ENCODE data around the gene SCUBE1. TPM values are rescaled to one million over a fixed set of nuclear protein-coding genes. Genes with fewer than 3 reads are reported as not detected.

Gene SCUBE1
- total and polyA plus RNA-seq, 7 experiments from 2014 or later, result 0.11 to 0.27 (median 0.19) TPM; not detected in 4

DNA sequence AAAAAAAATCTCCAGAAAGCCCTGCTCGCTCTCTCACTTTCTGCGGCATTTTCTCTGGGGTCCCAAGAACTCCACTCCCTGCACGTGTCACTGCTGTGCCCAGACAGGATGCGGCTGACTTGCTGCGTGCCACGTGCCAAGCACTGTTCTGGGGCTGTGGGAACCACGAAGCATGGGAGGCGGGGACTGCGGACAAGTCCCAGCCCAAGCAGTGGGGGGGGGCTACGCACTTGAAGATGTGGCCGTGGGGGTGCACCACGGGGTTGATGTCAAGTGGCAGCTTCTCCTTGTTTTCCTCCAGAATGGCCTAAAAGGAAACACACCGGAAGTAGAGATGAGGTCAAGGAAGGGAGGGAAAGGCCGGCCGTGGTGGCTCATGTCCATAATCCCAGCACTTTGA is 167.1 kb downstream of the SCUBE1 start:
- Mint-ChIP-seq H3K9me3 (no peaks in the 10 kb centered on the region), H3K4me1 (peaks cover 0 to under 1% (median 0%) of the 10 kb centered on the region in 7 donors), H3K36me3 (peaks cover 3 to 26% (median 6%) of the 10 kb centered on the region in 5 donors), H3K27me3 (no peaks in the 10 kb centered on the region), H3K27ac (no peak overlapping the region), H3K4me3 (no peak overlapping the region)
- Histone ChIP-seq H3K36me3 (ENCODE audit: control insufficient read depth in 2 of 3, insufficient read depth in 3 of 3, low read length in 3 of 3) (peaks cover 0 to 70% (median 3%) of the 10 kb centered on the region in 3 experiments), H3K27ac (ENCODE audit: low read depth, low read length) (no peak overlapping the region), H3K4me3 (ENCODE audit: low read length) (no peak overlapping the region), H3K4me1 (ENCODE audit: control insufficient read depth in 2 of 2, insufficient read depth in 2 of 2, low read length in 2 of 2) (no peaks in the 10 kb centered on the region), H3K9me3 (ENCODE audit: control insufficient read depth in 2 of 3, low read length in 3 of 3) (no peaks in the 10 kb centered on the region), H3K27me3 (ENCODE audit: control insufficient read depth in 2 of 2, insufficient read depth in 2 of 2, low read length in 2 of 2) (no peaks in the 10 kb centered on the region)
- intact Hi-C loops (cut with micrococcal nuclease), result no loop called here
- CTCF ChIA-PET, result no interaction called here
- POLR2A ChIA-PET, result no interaction called here
- ATAC-seq, result no peak
- DNase-seq, result no peak

DNA sequence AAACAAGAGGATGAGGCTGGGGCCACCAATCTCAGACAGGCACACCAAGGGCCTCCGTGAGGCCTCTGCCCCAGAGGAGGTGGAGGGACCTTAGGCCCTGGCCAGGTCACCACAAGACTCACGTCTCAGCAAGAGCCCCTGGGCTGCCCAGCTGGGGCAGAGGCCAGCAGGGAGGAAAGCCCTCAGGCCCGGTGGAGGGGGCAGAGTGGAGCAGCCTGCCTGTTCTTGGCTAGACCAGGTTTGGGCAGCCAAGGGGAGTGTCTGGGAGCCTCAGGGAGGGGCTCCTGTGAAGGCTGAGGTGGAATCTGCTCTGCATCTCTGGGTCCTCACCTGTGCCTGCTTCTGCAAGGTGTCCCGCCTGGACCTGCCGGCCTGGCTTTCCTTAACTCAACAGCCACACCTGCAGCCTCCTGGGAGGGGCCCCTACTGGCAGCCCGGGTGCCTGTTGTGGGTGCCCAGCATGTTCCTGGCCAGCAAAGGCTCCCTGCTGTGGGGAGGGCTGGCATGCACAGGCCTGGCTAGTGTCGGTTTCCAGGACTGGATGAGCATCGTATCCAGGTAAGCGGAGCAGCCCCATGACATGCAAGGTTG is 168.1 kb downstream of the SCUBE1 start:
- no peaks in the 10 kb centered on the region for H3K9me3 ChIP-seq (ENCODE audit: control insufficient read depth in 2 of 3, low read length in 3 of 3)
- no peaks in the 10 kb centered on the region for H3K27me3 ChIP-seq (ENCODE audit: control insufficient read depth in 2 of 2, insufficient read depth in 2 of 2, low read length in 2 of 2)
- CTCF ChIA-PET, result no interaction called here
- no peak overlapping the region for H3K27ac ChIP-seq (ENCODE audit: low read depth, low read length)
- no peak overlapping the region for H3K27ac Mint-ChIP-seq
- ATAC-seq (no peak), DNase-seq (no peak)
- H3K36me3 ChIP-seq (ENCODE audit: control insufficient read depth in 2 of 3, insufficient read depth in 3 of 3, low read length in 3 of 3), result peaks cover 0 to 71% (median under 1%) of the 10 kb centered on the region in 3 experiments
- no peaks in the 10 kb centered on the region for H3K27me3 Mint-ChIP-seq
- intact Hi-C loops (cut with micrococcal nuclease), result no loop called here
- H3K4me3 Mint-ChIP-seq, result no peak overlapping the region
- H3K4me1 Mint-ChIP-seq, result peaks cover 0 to 6% (median 0%) of the 10 kb centered on the region in 7 donors
- POLR2A ChIA-PET, result no interaction called here
- peaks cover 3 to 20% (median 9%) of the 10 kb centered on the region in 5 donors for H3K36me3 Mint-ChIP-seq
- no peaks in the 10 kb centered on the region for H3K9me3 Mint-ChIP-seq
- H3K4me1 ChIP-seq (ENCODE audit: control insufficient read depth in 2 of 2, insufficient read depth in 2 of 2, low read length in 2 of 2), result no peaks in the 10 kb centered on the region
- no peak overlapping the region for H3K4me3 ChIP-seq (ENCODE audit: low read length)

DNA sequence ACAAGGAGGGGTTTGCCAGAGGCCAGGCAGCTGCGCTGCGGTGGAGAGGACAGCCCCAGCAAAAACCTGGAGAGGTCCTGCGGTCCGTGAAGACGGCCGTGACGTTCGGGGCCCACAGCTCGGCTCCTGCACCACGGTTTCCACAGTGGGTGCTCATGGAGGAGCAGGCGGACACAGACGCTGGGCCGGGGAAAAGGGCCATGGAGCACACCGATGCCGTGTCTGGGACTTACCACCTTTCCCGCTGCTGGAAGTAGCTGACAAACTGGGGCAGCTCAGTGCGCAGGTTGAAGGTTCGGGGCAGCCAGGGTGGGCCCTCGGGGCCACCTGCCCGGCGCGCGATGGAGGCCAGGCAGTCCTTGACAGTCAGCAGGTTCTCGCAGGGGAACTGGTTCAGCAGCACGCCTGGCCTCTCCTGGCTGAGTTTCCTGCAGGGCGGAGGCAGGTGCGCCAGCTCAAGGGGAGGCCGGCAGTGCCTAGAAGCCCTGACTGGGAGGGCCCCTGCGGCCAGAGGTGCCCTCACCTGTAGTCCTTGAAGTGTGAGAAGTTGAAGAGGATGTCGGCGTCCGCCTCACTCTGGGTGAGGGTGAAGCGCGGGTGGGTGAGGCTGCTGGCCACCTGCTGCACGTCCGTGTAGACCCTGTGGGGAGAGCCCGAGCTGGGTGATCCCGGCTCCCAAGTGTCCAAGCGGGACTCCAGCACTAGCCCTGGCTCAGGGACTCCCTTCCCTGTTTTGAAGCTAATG is 169.0 kb downstream of the SCUBE1 start:
- no peak overlapping the region for H3K27ac ChIP-seq (ENCODE audit: low read depth, low read length)
- H3K27me3 ChIP-seq (ENCODE audit: control insufficient read depth in 2 of 2, insufficient read depth in 2 of 2, low read length in 2 of 2), result no peaks in the 10 kb centered on the region
- no peak overlapping the region for H3K4me3 ChIP-seq (ENCODE audit: low read length)
- no peak for ATAC-seq
- H3K9me3 ChIP-seq (ENCODE audit: control insufficient read depth in 2 of 3, low read length in 3 of 3), result no peaks in the 10 kb centered on the region
- H3K4me1 ChIP-seq (ENCODE audit: control insufficient read depth in 2 of 2, insufficient read depth in 2 of 2, low read length in 2 of 2), result no peaks in the 10 kb centered on the region
- Mint-ChIP-seq H3K4me3 (no peak overlapping the region), H3K9me3 (no peaks in the 10 kb centered on the region), H3K36me3 (peaks cover 3 to 14% (median 9%) of the 10 kb centered on the region in 5 donors), H3K27me3 (no peaks in the 10 kb centered on the region), H3K4me1 (peaks cover 0 to 6% (median 0%) of the 10 kb centered on the region in 7 donors), H3K27ac (no peak overlapping the region)
- no peak for DNase-seq
- ChIA-PET CTCF (no interaction called here), POLR2A (no interaction called here)
- H3K36me3 ChIP-seq (ENCODE audit: control insufficient read depth in 2 of 3, insufficient read depth in 3 of 3, low read length in 3 of 3), result peaks cover 0 to 71% (median 0%) of the 10 kb centered on the region in 3 experiments
- intact Hi-C loops (cut with micrococcal nuclease), result no loop called here

- H3K27me3 Mint-ChIP-seq, result no peaks in the 10 kb centered on the region
- CTCF ChIA-PET, result no interaction called here
- H3K4me1 Mint-ChIP-seq, result peaks cover 0 to 6% (median 0%) of the 10 kb centered on the region in 7 donors
- no peak overlapping the region for H3K27ac ChIP-seq (ENCODE audit: low read depth, low read length)
- H3K4me3 Mint-ChIP-seq, result no peak overlapping the region
- peaks cover 0 to 8% (median 7%) of the 10 kb centered on the region in 5 donors for H3K36me3 Mint-ChIP-seq
- H3K27me3 ChIP-seq (ENCODE audit: control insufficient read depth in 2 of 2, insufficient read depth in 2 of 2, low read length in 2 of 2), result no peaks in the 10 kb centered on the region
- DNase-seq (no peak), ATAC-seq (no peak)
- intact Hi-C loops (cut with micrococcal nuclease), result no loop called here
- peaks cover 0 to 69% (median 0%) of the 10 kb centered on the region in 3 experiments for H3K36me3 ChIP-seq (ENCODE audit: control insufficient read depth in 2 of 3, insufficient read depth in 3 of 3, low read length in 3 of 3)
- POLR2A ChIA-PET, result no interaction called here
- H3K9me3 ChIP-seq (ENCODE audit: control insufficient read depth in 2 of 3, low read length in 3 of 3), result no peaks in the 10 kb centered on the region
- no peaks in the 10 kb centered on the region for H3K4me1 ChIP-seq (ENCODE audit: control insufficient read depth in 2 of 2, insufficient read depth in 2 of 2, low read length in 2 of 2)
- H3K9me3 Mint-ChIP-seq, result no peaks in the 10 kb centered on the region
- H3K4me3 ChIP-seq (ENCODE audit: low read length), result no peak overlapping the region
- H3K27ac Mint-ChIP-seq, result no peak overlapping the region
These were observed 169.6 kb downstream of the SCUBE1 start for GRCh38 chr22:43173566-43173965.

DNA sequence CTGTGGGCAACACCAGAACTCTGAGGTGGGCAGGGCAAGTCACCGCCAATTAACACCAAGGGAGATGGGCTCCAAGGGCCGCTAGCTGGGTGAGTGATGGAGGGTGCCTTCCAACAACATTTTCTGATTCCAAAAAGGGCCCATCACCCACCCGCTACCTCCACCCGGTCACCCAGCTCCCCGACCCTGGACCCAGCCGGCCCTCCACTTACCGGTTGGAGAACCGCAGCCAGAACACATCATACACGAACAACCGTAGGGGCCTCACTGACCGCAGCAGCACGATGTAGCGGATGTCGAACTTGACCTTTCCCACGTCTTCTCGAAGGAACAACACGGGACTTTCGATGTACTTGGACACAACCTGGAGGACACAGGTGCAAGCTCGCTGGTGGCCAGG is 171.0 kb downstream of the SCUBE1 start:
- ATAC-seq, result no peak
- Histone ChIP-seq H3K27ac (ENCODE audit: low read depth, low read length) (no peak overlapping the region), H3K36me3 (ENCODE audit: control insufficient read depth in 2 of 3, insufficient read depth in 3 of 3, low read length in 3 of 3) (peaks cover 0 to 79% (median 0%) of the 10 kb centered on the region in 3 experiments), H3K9me3 (ENCODE audit: control insufficient read depth in 2 of 3, low read length in 3 of 3) (no peaks in the 10 kb centered on the region), H3K4me3 (ENCODE audit: low read length) (no peak overlapping the region), H3K4me1 (ENCODE audit: control insufficient read depth in 2 of 2, insufficient read depth in 2 of 2, low read length in 2 of 2) (no peaks in the 10 kb centered on the region), H3K27me3 (ENCODE audit: control insufficient read depth in 2 of 2, insufficient read depth in 2 of 2, low read length in 2 of 2) (no peaks in the 10 kb centered on the region)
- Mint-ChIP-seq H3K36me3 (peaks cover 0 to 12% (median 6%) of the 10 kb centered on the region in 5 donors), H3K4me1 (peaks cover 0 to 6% (median 0%) of the 10 kb centered on the region in 7 donors), H3K4me3 (no peak overlapping the region), H3K27ac (no peak overlapping the region), H3K9me3 (no peaks in the 10 kb centered on the region), H3K27me3 (no peaks in the 10 kb centered on the region)
- CTCF ChIA-PET, result no interaction called here
- POLR2A ChIA-PET, result no interaction called here
- intact Hi-C loops (cut with micrococcal nuclease), result no loop called here
- no peak for DNase-seq

- Histone ChIP-seq H3K36me3 (ENCODE audit: control insufficient read depth in 2 of 3, insufficient read depth in 3 of 3, low read length in 3 of 3) (peaks cover 0 to 81% (median 0%) of the 10 kb centered on the region in 3 experiments), H3K4me1 (ENCODE audit: control insufficient read depth in 2 of 2, insufficient read depth in 2 of 2, low read length in 2 of 2) (no peaks in the 10 kb centered on the region), H3K9me3 (ENCODE audit: control insufficient read depth in 2 of 3, low read length in 3 of 3) (no peaks in the 10 kb centered on the region), H3K27me3 (ENCODE audit: control insufficient read depth in 2 of 2, insufficient read depth in 2 of 2, low read length in 2 of 2) (no peaks in the 10 kb centered on the region), H3K27ac (ENCODE audit: low read depth, low read length) (no peak overlapping the region), H3K4me3 (ENCODE audit: low read length) (no peak overlapping the region)
- H3K27ac Mint-ChIP-seq, result no peak overlapping the region
- intact Hi-C loops (cut with micrococcal nuclease), result no loop called here
- ATAC-seq (no peak), DNase-seq (no peak)
- no peaks in the 10 kb centered on the region for H3K27me3 Mint-ChIP-seq
- no peak overlapping the region for H3K4me3 Mint-ChIP-seq
- peaks cover 0 to 6% (median 0%) of the 10 kb centered on the region in 7 donors for H3K4me1 Mint-ChIP-seq
- POLR2A ChIA-PET, result no interaction called here
- CTCF ChIA-PET, result no interaction called here
- H3K36me3 Mint-ChIP-seq, result peaks cover 0 to 12% (median 6%) of the 10 kb centered on the region in 5 donors
- H3K9me3 Mint-ChIP-seq, result no peaks in the 10 kb centered on the region
These were observed 171.6 kb downstream of the SCUBE1 start for GRCh38 chr22:43171607-43172006.

Measured in naive thymus-derived CD4-positive, alpha-beta T cell (primary cell).